GM12864 (cell line): Measurements from ENCODE around the gene PMAIP1.

Source experiments
- DNase-seq: peaks from one replicate; pipeline ENCODE4 v3.0.0-alpha.2; 2011; ENCODE audit warnings: low read depth
- H3K4me3 ChIP-seq: 2 replicates; pipeline ENCODE4 v1.5.1; 2011; ENCODE audit warnings: mild to moderate bottlenecking, low read depth, low read length, control low read depth
- TF ChIP-seq, protein P1 (sequence below): IDR thresholded peaks from 2 replicates; pipeline ENCODE4 v1.5.1; 2011; ENCODE audit warnings: low read depth, mild to moderate bottlenecking, moderate library complexity, low read length, control low read depth, inconsistent platforms; ENCODE audit errors: missing control alignments

Gene PMAIP1

DNA sequence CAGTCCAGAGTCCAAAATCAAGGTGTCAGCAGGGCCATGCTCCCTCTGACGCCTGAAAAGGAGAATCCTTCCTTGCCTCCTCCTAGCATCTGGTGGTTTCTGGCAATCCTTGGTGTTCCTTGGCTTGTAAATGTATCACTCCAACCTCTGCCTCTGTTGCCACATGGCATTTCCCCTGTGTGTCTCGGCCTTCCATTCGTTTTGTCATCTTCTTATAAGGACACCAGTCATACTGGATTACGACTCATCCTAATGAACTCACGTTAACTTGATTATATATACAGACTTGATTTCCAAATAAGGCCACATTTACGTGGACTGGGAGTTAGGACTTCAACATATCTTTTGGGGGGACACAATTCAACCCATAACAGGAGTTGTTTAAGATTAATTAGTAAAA, 15.8 kb downstream of the PMAIP1 start:
- TF ChIP-seq, protein P1, sequence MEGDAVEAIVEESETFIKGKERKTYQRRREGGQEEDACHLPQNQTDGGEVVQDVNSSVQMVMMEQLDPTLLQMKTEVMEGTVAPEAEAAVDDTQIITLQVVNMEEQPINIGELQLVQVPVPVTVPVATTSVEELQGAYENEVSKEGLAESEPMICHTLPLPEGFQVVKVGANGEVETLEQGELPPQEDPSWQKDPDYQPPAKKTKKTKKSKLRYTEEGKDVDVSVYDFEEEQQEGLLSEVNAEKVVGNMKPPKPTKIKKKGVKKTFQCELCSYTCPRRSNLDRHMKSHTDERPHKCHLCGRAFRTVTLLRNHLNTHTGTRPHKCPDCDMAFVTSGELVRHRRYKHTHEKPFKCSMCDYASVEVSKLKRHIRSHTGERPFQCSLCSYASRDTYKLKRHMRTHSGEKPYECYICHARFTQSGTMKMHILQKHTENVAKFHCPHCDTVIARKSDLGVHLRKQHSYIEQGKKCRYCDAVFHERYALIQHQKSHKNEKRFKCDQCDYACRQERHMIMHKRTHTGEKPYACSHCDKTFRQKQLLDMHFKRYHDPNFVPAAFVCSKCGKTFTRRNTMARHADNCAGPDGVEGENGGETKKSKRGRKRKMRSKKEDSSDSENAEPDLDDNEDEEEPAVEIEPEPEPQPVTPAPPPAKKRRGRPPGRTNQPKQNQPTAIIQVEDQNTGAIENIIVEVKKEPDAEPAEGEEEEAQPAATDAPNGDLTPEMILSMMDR, result no peak
- H3K4me3 ChIP-seq, result no peak overlapping the region
- DNase-seq, result no peak

DNA sequence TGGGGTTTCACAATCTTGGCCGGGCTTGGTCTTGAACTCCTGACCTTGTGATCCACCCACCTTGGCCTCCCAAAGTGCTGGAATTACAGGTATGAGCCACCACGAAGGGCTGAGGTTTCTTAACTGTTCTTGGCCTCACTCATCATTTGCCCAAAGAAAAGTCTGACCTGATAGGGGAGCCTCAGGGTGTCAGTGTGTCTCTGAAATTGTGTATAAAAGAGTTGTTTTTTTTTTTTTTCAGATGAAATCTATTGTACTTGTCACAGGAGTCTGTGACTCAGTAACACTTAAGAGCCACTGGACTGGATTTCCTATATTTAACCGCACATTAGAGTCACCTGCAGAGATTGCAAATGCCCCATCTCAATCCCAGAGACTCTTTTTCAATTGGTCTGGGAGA, 16.9 kb downstream of the PMAIP1 start:
- no peak overlapping the region for H3K4me3 ChIP-seq
- DNase-seq, result no peak
- TF ChIP-seq, protein P1, result no peak

DNA sequence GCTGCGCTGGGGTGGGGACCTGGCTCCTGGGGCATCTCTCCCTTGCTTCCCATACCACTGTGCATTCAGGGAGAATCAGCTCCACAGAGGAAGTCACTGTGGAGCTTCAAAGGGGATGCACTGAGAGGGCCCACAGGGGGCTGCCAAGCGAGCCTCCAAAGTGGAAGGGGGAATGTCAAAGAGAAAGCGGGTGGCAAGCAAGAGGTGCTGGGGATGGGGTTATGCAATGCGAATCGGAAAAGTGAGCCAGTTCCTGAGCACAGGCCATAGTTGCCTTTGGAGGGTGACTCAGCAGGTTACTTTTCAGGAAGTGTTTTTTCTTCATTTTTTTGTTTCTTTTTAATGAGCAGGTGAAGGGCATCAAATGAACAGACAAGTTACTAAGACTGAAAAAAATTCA, 17.6 kb downstream of the PMAIP1 start:
- TF ChIP-seq, protein P1, result no peak
- no peak for DNase-seq
- H3K4me3 ChIP-seq, result no peak overlapping the region

DNA sequence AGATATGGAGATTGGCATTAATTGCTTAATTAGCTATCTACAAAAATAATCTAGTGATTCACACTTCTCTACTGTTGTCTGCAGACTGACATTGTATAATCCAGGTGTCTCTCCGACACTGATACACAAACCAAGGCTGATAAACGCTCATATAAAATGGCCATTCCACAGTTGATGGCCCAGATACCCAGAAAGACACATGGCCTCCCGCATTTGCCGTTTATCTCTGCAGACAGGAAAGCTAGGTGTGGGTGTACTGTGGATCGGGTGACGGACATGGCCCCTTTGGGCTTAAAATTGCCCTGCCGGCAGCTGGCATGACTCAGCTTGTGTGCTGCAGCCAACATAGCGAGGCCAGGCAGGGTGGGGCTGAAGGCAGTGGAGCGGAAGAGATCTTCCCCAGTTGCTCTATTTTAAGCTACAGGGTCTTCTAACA, 18.5 kb downstream of the PMAIP1 start:
- TF ChIP-seq, protein P1, result no peak
- no peak for DNase-seq
- H3K4me3 ChIP-seq, result no peak overlapping the region

DNA sequence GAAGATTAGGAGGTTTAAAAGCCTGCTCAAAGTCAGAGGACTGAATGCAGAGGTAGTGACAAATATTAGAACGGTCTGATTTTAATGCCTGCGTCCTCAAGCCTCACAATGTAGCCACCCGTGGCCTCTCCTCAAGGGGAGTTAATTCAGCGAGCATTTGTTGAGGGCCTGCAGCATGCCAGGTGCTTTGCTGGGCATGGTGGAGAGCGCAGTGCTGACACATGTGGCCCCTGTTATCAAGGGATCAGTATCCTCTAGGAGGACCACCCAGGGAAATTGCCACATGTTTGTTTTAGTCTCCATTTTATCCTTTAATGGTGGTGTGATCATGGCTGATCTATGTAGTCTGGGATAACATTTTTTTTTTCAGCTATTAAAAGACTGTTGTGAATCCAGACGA, 19.2 kb downstream of the PMAIP1 start:
- no peak overlapping the region for H3K4me3 ChIP-seq
- TF ChIP-seq, protein P1, result no peak
- DNase-seq, result no peak

DNA sequence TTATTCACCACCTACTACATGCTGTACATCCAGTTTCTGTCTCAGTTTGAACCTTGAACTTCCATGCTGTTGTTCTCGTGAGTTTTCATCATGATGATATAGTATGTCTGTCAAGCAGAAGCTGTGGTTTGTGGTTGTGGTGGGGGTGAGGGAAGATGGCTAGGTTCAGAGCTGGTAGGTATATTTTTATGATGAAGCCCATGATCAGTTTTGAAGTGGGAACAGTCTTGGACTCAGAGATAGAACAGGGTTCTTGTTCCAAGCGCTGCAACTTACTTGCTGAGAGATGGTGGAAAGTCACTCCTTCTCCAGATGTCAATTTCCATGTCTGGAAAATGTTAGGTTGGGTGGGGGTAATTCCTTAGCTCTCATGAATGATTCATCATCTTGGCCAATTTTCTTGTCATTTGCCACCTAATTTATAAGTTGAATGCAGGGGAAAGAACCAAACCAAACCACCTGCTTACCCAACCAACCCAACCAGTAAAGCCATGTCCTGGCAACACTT, 21.6 kb downstream of the PMAIP1 start:
- no peak for DNase-seq
- TF ChIP-seq, protein P1, result no peak
- H3K4me3 ChIP-seq, result no peak overlapping the region

DNA sequence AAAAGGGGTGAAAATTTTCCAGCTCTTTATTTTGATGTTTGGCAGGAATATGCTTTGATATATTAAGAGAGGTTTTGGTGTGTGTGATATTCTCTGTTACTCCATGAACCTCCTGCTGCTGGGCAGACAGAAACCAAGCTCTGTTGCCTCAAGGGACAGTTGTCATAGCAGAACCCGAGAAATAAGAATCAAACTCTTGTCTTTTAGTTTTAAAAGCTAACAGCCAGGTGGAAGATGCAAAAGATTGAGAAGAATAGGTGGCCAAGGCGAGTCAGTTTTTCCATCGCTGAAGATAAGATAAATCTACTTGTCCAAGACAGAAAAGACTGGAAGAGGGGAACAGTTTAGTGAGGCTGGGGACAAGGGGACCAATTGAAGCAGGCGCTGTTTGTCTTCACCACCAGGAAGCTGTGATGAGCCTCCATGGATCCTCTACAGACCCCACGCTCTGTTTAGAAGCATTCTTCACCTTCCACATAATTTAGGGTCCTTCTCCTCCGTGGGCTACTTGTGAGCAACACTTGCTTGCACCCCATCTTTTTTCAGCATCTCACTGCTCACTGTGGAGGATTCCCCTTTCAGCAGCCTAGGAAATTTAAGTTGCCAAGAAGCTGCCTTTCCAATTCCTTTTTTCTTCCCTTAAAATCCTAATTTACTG, 23.9 kb downstream of the PMAIP1 start:
- DNase-seq, result no peak
- TF ChIP-seq, protein P1, result no peak
- H3K4me3 ChIP-seq, result no peak overlapping the region
